Measurements from ENCODE around the gene RBM7. TPM values are rescaled to one million over a fixed set of nuclear protein-coding genes. Genes with fewer than 3 reads are reported as not detected.

The RBM7 gene
- total RNA-seq, 1 experiment from 2014 or later = 41.1 TPM

- peak overlapping the region; percentile 67 for H3K27ac ChIP-seq (ENCODE audit: low read depth, low read length, poor library complexity, severe bottlenecking)
- BruUV-seq (replicated peaks) = no TSS peak
- intact Hi-C loops (cut with micrococcal nuclease; ENCODE audit: unreplicated experiment) = no loop called here
Observed at GRCh38 chr11:114447892-114448291, 47.4 kb downstream of the RBM7 start.

GRCh38 chr11:114448749-114449482, 48.5 kb downstream of the RBM7 start:
- Histone ChIP-seq H3K36me3 (ENCODE audit: insufficient read depth, low read length, poor library complexity, severe bottlenecking) (peaks cover 13% of the 10 kb centered on the region), H3K27me3 (replicated peaks; ENCODE audit: insufficient read depth, low read depth, low read length, poor library complexity) (no peaks in the 10 kb centered on the region), H3K4me1 (ENCODE audit: insufficient read depth, low read length, poor library complexity, severe bottlenecking) (peaks cover 11% of the 10 kb centered on the region), H3K27ac (ENCODE audit: low read depth, low read length, poor library complexity, severe bottlenecking) (peak overlapping the region; percentile 67), H3K4me3 (ENCODE audit: low read depth, low read length, poor library complexity, severe bottlenecking) (no peak overlapping the region), H3K9me3 (ENCODE audit: low read depth, low read length, poor library complexity, severe bottlenecking) (no peaks in the 10 kb centered on the region)
- TF ChIP-seq CTCF (conservative IDR thresholded peaks at IDR 0.05; ENCODE audit: low read depth, low read length) (no peak), EZH2 (IDR thresholded peaks at IDR 0.05; ENCODE audit: borderline replicate concordance, low read depth, low read length, poor library complexity, severe bottlenecking) (no peak)
- ChIA-PET POLR2A (ENCODE audit: low non-redundant PET) (no interaction called here), CTCF (no interaction called here)
- BruUV-seq (replicated peaks) = no TSS peak
- DNase-seq (ENCODE audit: low spot score) = no peak
- intact Hi-C loops (cut with micrococcal nuclease; ENCODE audit: unreplicated experiment) = no loop called here

More at GRCh38 chr11:114447892-114448291, 47.4 kb downstream of the RBM7 start:
- no peaks in the 10 kb centered on the region for H3K9me3 ChIP-seq (ENCODE audit: low read depth, low read length, poor library complexity, severe bottlenecking)
- ChIA-PET CTCF (no interaction called here), POLR2A (ENCODE audit: low non-redundant PET) (interaction anchor here (0.5 kb wide), 1 partner anchor 46 kb away, joined by 3 read pairs; no protein-coding TSS in a partner anchor)
- peaks cover 13% of the 10 kb centered on the region for H3K36me3 ChIP-seq (ENCODE audit: insufficient read depth, low read length, poor library complexity, severe bottlenecking)
- DNase-seq (ENCODE audit: low spot score) = peak; percentile 23
- no peaks in the 10 kb centered on the region for H3K27me3 ChIP-seq (replicated peaks; ENCODE audit: insufficient read depth, low read depth, low read length, poor library complexity)
- H3K4me3 ChIP-seq (ENCODE audit: low read depth, low read length, poor library complexity, severe bottlenecking) = no peak overlapping the region
- TF ChIP-seq EZH2 (IDR thresholded peaks at IDR 0.05; ENCODE audit: borderline replicate concordance, low read depth, low read length, poor library complexity, severe bottlenecking) = no peak
- no peak for TF ChIP-seq CTCF (conservative IDR thresholded peaks at IDR 0.05; ENCODE audit: low read depth, low read length)
- H3K4me1 ChIP-seq (ENCODE audit: insufficient read depth, low read length, poor library complexity, severe bottlenecking) = peaks cover 11% of the 10 kb centered on the region

GRCh38 chr11:114449845-114450244, 49.4 kb downstream of the RBM7 start:
- BruUV-seq (replicated peaks) = no TSS peak
- TF ChIP-seq CTCF (conservative IDR thresholded peaks at IDR 0.05; ENCODE audit: low read depth, low read length) (no peak), EZH2 (IDR thresholded peaks at IDR 0.05; ENCODE audit: borderline replicate concordance, low read depth, low read length, poor library complexity, severe bottlenecking) (no peak)
- Histone ChIP-seq H3K36me3 (ENCODE audit: insufficient read depth, low read length, poor library complexity, severe bottlenecking) (peaks cover 13% of the 10 kb centered on the region), H3K27ac (ENCODE audit: low read depth, low read length, poor library complexity, severe bottlenecking) (no peak overlapping the region), H3K27me3 (replicated peaks; ENCODE audit: insufficient read depth, low read depth, low read length, poor library complexity) (no peaks in the 10 kb centered on the region), H3K4me1 (ENCODE audit: insufficient read depth, low read length, poor library complexity, severe bottlenecking) (peaks cover 11% of the 10 kb centered on the region), H3K9me3 (ENCODE audit: low read depth, low read length, poor library complexity, severe bottlenecking) (no peaks in the 10 kb centered on the region), H3K4me3 (ENCODE audit: low read depth, low read length, poor library complexity, severe bottlenecking) (no peak overlapping the region)
- CTCF ChIA-PET = no interaction called here
- POLR2A ChIA-PET (ENCODE audit: low non-redundant PET) = no interaction called here
- intact Hi-C loops (cut with micrococcal nuclease; ENCODE audit: unreplicated experiment) = no loop called here
- no peak for DNase-seq (ENCODE audit: low spot score)
